K562 (cell line): ENCODE results near the gene MCM6. TPM values are rescaled to one million over a fixed set of nuclear protein-coding genes. Genes with fewer than 3 reads are reported as not detected.

ENCODE experiments used
- CHD1 ChIP-seq: fragments of 200-600 bp; sonication (generic); IDR thresholded peaks from one replicate; pipeline ENCODE4 v1.6.1; 2012; ENCODE audit warnings: mild to moderate bottlenecking, moderate library complexity, low read length, inconsistent platforms
- CREBBP ChIP-seq: IDR thresholded peaks from one replicate; pipeline ENCODE4 v1.6.1; 2012; ENCODE audit warnings: low read depth, mild to moderate bottlenecking, control low read depth, inconsistent platforms, low read length
- ELF2 ChIP-seq: fragments of 250-450 bp; sonication (Bioruptor Pico); IDR thresholded peaks from 2 replicates; pipeline ENCODE4 v1.5.0; 2021; ENCODE audit warnings: mild to moderate bottlenecking
- FOXP1 ChIP-seq: sonication (generic); formaldehyde crosslinking; IDR thresholded peaks from 2 replicates; pipeline ENCODE4 v1.8.0; 2022; ENCODE audit warnings: mild to moderate bottlenecking, missing genetic modification reagents
- HCFC1 ChIP-seq: IDR thresholded peaks from 2 replicates; pipeline ENCODE4 v1.6.1; 2012; ENCODE audit warnings: low read depth, low read length, improper control_type of control experiment
- HNRNPH1 ChIP-seq: fragments of 200-400 bp; formaldehyde crosslinking; optimal IDR thresholded peaks from 2 replicates; pipeline ENCODE3; 2017; ENCODE audit warnings: low read depth, mild to moderate bottlenecking, low read length, moderate library complexity
- MAFF ChIP-seq: IDR thresholded peaks from 2 replicates; pipeline ENCODE4 v1.6.1; 2012; ENCODE audit warnings: low read length, improper control_type of control experiment
- PCBP1 ChIP-seq: fragments of 200-400 bp; formaldehyde crosslinking; IDR thresholded peaks from 2 replicates; pipeline ENCODE4 v1.6.1; 2018; ENCODE audit warnings: mild to moderate bottlenecking, low read depth, low read length; ENCODE audit not compliant: poor library complexity, severe bottlenecking
- PCBP2 ChIP-seq: fragments of 200-400 bp; formaldehyde crosslinking; IDR thresholded peaks from 2 replicates; pipeline ENCODE4 v1.6.1; 2018; ENCODE audit warnings: low read length, low read depth, mild to moderate bottlenecking, moderate library complexity; ENCODE audit not compliant: poor library complexity, severe bottlenecking
- PHB2 ChIP-seq: fragments of 450-650 bp; IDR thresholded peaks from 2 replicates; pipeline ENCODE4 v1.6.1; 2017; ENCODE audit warnings: low read depth
- PTTG1 ChIP-seq: fragments of 450-650 bp; IDR thresholded peaks from 2 replicates; pipeline ENCODE4 v1.6.1; 2016; ENCODE audit warnings: low read depth, mild to moderate bottlenecking, missing genetic modification characterization, missing compliant biosample characterization
- RAD51 ChIP-seq: fragments of 450-650 bp; IDR thresholded peaks from 2 replicates; pipeline ENCODE4 v1.7.1; 2016; ENCODE audit warnings: low read depth, mild to moderate bottlenecking, borderline replicate concordance
- RBM39 ChIP-seq: fragments of 200-400 bp; formaldehyde crosslinking; optimal IDR thresholded peaks from 2 replicates; pipeline ENCODE3; 2018; ENCODE audit warnings: low read depth, low read length
- RFX1 ChIP-seq: fragments of 450-650 bp; IDR thresholded peaks from 2 replicates; pipeline ENCODE4 v1.6.1; 2016; ENCODE audit warnings: mild to moderate bottlenecking, moderate library complexity
- SIX5 ChIP-seq, 2 experiments: IDR thresholded peaks; 2 replicates each; pipeline ENCODE4 v1.6.1; 2011; ENCODE audit warnings: low read length in 2 of 2, borderline replicate concordance in 1 of 2, low read depth in 1 of 2, mild to moderate bottlenecking in 1 of 2, moderate library complexity in 1 of 2; ENCODE audit not compliant: insufficient read depth in 1 of 2
- SMARCC2 ChIP-seq: fragments of 450-650 bp; IDR thresholded peaks from 2 replicates; pipeline ENCODE4 v1.6.1; 2017; ENCODE audit warnings: antibody characterized with exemption, moderate library complexity, mild to moderate bottlenecking, low read depth
- TRIM28 ChIP-seq: fragments of 450-650 bp; IDR thresholded peaks from 2 replicates; pipeline ENCODE4 v1.6.1; 2017
- ZNF143 ChIP-seq: sonication (generic); formaldehyde crosslinking; IDR thresholded peaks from 2 replicates; pipeline ENCODE4 v1.9.0; 2022; ENCODE audit warnings: mild to moderate bottlenecking, missing genetic modification reagents
- ZNF146 ChIP-seq: IDR thresholded peaks from one replicate; pipeline ENCODE4 v1.6.1; 2018; ENCODE audit warnings: missing compliant biosample characterization; ENCODE audit not compliant: unreplicated experiment
- ZNF165 ChIP-seq: fragments of 250-450 bp; sonication (Bioruptor Pico); IDR thresholded peaks from 2 replicates; pipeline ENCODE4 v1.4.0; 2020; ENCODE audit warnings: borderline replicate concordance
- ZNF41 ChIP-seq: fragments of 250-450 bp; sonication (Bioruptor Pico); conservative IDR thresholded peaks from 2 replicates; pipeline ENCODE4 v1.4.0; 2020; ENCODE audit warnings: mild to moderate bottlenecking
- ZNF445 ChIP-seq: fragments of 250-450 bp; sonication (Bioruptor Pico); IDR thresholded peaks from 2 replicates; pipeline ENCODE4 v1.4.0; 2020; ENCODE audit warnings: low read depth, mild to moderate bottlenecking, moderate library complexity
- ZNF717 ChIP-seq: fragments of 250-450 bp; sonication (Bioruptor Pico); IDR thresholded peaks from 2 replicates; pipeline ENCODE4 v1.5.0; 2021
- ZNF766 ChIP-seq: fragments of 200-800 bp; sonication (Bioruptor generic); conservative IDR thresholded peaks from 2 replicates; pipeline ENCODE4 v1.6.1; 2016; ENCODE audit warnings: missing genetic modification characterization, missing compliant biosample characterization
- polyA plus RNA-seq, 8 experiments: library from polyadenylated mRNA; depleted of rRNA in 4 of 8; stranded (reverse) in 5 of 8; unstranded in 3 of 8; fragments of >200 nt; fragmentation: Nextera tagmentation in 2 of 8; fragmentation: Illumina TruSeq in 1 of 8; extraction: Ambion mirVana in 2 of 8; extraction: Trizol in 1 of 8; gene quantifications; 2 replicates each; pipeline versions ENCODE4 v1.2.1 to v1.2.3, GENCODE V29; 2011 to 2014; ENCODE audit warnings: inconsistent platforms in 1 of 8, missing spikeins in 1 of 8
- total RNA-seq, 7 experiments: library from RNA; depleted of rRNA in 6 of 7; stranded (reverse); fragments of >200 nt in 6 of 7; fragmentation: Illumina TruSeq in 2 of 7; extraction: Trizol in 2 of 7; gene quantifications; 2 replicates each; pipeline versions ENCODE4 v1.2.1 to v1.2.3, GENCODE V29; 2011 to 2021; ENCODE audit warnings: low replicate concordance in 1 of 7
- TF ChIP-seq, protein P1 (sequence below): sonication (generic); formaldehyde crosslinking; IDR thresholded peaks from 2 replicates; pipeline ENCODE4 v1.8.1; 2023; ENCODE audit warnings: mild to moderate bottlenecking, missing genetic modification reagents, moderate library complexity
- TF ChIP-seq, protein P2 (sequence below): fragments of 250-450 bp; sonication (Bioruptor Pico); IDR thresholded peaks from 2 replicates; pipeline ENCODE4 v1.4.0; 2020; ENCODE audit warnings: mild to moderate bottlenecking
- TF ChIP-seq, protein P3 (sequence below): fragments of 450-650 bp; IDR thresholded peaks from 2 replicates; pipeline ENCODE4 v1.6.1; 2016; ENCODE audit warnings: low read depth, mild to moderate bottlenecking, moderate library complexity

The MCM6 gene
- total and polyA plus RNA-seq, 9 of the 15 experiments (the other 6 are each of a cell fraction or from before 2014, with no cell fraction given) = 42.6 to 133 (median 82.4) TPM

DNA sequence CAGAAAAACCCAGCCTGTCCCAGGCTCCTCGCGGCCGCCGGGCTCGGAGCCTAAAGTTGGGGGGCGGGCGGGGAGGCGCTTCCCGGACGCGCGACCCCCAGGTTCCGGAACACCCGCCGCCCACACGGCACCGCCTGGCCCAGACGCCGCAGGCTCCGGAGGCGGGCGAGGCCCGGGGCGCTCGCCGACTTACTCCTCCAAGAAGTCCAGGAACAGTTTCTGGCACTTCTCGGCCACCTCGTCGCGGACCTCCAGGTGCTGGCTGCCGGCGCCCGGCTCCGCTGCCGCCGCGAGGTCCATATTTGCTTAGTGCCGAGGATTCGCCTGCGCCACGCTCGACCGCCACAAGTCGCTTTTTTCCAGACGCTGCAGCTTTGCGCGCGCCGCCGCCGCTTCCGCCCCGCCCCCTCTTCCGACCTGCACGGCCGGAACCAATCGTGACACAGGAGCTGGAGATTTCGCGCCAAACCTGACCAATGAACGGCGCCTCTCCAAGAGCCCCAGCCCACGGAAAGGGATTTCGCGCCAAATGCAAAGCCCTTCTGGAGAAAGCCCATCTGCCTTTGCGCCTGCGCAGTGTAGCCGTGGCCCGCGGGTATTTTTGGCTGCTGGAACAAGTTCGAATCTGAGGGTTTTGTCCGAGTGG, at the start of gene MCM6 (continued):
- TF ChIP-seq HNRNPH1 (no peak), ZNF165 (CRISPR knock-in tag) (no peak), PTTG1 (no peak), SIX5 (IDR thresholded peaks at IDR 0.05; ENCODE audit: borderline replicate concordance in 1 of 2, insufficient read depth in 1 of 2, low read depth in 1 of 2, low read length in 2 of 2) (no peak), ZNF143 (no peak; the same call in 1 of the 2 replicates), ELF2 (CRISPR knock-in tag) (no peak), RFX1 (no peak), ZNF717 (CRISPR knock-in tag) (no peak), RAD51 (no peak), ZNF41 (CRISPR knock-in tag) (no peak), ZNF445 (CRISPR knock-in tag) (no peak), HCFC1 (peak; percentile 72), PCBP1 (peak; percentile 88), FOXP1 (CRISPR knock-in tag) (peak; percentile 73), ZNF146 (CRISPR knock-in tag) (no peak), TRIM28 (no peak), CHD1 (no peak), PHB2 (no peak), RBM39 (no peak), SMARCC2 (no peak), MAFF (no peak), PCBP2 (no peak), ZNF766 (CRISPR knock-in tag) (no peak), CREBBP (no peak)
- TF ChIP-seq, protein P1, sequence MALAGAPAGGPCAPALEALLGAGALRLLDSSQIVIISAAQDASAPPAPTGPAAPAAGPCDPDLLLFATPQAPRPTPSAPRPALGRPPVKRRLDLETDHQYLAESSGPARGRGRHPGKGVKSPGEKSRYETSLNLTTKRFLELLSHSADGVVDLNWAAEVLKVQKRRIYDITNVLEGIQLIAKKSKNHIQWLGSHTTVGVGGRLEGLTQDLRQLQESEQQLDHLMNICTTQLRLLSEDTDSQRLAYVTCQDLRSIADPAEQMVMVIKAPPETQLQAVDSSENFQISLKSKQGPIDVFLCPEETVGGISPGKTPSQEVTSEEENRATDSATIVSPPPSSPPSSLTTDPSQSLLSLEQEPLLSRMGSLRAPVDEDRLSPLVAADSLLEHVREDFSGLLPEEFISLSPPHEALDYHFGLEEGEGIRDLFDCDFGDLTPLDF (CRISPR knock-in tag) = peak; percentile 99
- TF ChIP-seq, protein P2, sequence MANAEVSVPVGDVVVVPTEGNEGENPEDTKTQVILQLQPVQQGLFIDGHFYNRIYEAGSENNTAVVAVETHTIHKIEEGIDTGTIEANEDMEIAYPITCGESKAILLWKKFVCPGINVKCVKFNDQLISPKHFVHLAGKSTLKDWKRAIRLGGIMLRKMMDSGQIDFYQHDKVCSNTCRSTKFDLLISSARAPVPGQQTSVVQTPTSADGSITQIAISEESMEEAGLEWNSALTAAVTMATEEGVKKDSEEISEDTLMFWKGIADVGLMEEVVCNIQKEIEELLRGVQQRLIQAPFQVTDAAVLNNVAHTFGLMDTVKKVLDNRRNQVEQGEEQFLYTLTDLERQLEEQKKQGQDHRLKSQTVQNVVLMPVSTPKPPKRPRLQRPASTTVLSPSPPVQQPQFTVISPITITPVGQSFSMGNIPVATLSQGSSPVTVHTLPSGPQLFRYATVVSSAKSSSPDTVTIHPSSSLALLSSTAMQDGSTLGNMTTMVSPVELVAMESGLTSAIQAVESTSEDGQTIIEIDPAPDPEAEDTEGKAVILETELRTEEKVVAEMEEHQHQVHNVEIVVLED (CRISPR knock-in tag) = peak; percentile 53; the same call in 1 of the 2 replicates
- TF ChIP-seq, protein P3, sequence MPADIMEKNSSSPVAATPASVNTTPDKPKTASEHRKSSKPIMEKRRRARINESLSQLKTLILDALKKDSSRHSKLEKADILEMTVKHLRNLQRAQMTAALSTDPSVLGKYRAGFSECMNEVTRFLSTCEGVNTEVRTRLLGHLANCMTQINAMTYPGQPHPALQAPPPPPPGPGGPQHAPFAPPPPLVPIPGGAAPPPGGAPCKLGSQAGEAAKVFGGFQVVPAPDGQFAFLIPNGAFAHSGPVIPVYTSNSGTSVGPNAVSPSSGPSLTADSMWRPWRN = peak; percentile 61; the same call in 1 of the 2 replicates
